ENCODE data around the gene PHLDA2. TPM values are rescaled to one million over a fixed set of nuclear protein-coding genes. Genes with fewer than 3 reads are reported as not detected.

The PHLDA2 gene
- total and polyA plus RNA-seq, 8 donors = 3.1 to 34.2 (median 25.5) TPM; not detected in 3

GRCh38 chr11:2934611-2935239 is 5.5 kb upstream of the PHLDA2 start:
- H3K36me3 ChIP-seq = no peaks in the 10 kb centered on the region
- no peak overlapping the region for H3K4me3 ChIP-seq
- peaks cover 0 to 17% (median 0%) of the 10 kb centered on the region in 3 donors for H3K27me3 ChIP-seq
- WGBS, 5 donors = 72 to 90% (median 85%) methylated on average over 14 of the region's 14 CpGs
- peaks cover 0 to 18% (median 10%) of the 10 kb centered on the region in 4 donors for H3K9me3 ChIP-seq
- TF ChIP-seq, protein P1, sequence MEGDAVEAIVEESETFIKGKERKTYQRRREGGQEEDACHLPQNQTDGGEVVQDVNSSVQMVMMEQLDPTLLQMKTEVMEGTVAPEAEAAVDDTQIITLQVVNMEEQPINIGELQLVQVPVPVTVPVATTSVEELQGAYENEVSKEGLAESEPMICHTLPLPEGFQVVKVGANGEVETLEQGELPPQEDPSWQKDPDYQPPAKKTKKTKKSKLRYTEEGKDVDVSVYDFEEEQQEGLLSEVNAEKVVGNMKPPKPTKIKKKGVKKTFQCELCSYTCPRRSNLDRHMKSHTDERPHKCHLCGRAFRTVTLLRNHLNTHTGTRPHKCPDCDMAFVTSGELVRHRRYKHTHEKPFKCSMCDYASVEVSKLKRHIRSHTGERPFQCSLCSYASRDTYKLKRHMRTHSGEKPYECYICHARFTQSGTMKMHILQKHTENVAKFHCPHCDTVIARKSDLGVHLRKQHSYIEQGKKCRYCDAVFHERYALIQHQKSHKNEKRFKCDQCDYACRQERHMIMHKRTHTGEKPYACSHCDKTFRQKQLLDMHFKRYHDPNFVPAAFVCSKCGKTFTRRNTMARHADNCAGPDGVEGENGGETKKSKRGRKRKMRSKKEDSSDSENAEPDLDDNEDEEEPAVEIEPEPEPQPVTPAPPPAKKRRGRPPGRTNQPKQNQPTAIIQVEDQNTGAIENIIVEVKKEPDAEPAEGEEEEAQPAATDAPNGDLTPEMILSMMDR (IDR thresholded peaks at IDR 0.05) = no peak
- TF ChIP-seq POLR2AphosphoS5 (IDR thresholded peaks at IDR 0.05) = no peak
- no peak for TF ChIP-seq POLR2A (IDR thresholded peaks at IDR 0.05)
- no peak for TF ChIP-seq EP300 (IDR thresholded peaks at IDR 0.05)
- peaks cover 19 to 32% (median 22%) of the 10 kb centered on the region in 4 donors for H3K4me1 ChIP-seq
- intact Hi-C loops (cut with DNase I; ENCODE audit: low total_unique reads) = no loop called here
- H3K27ac ChIP-seq = no peak overlapping the region
- no peak for DNase-seq

- 90 to 95% (median 94%) methylated on average over 7 of the region's 7 CpGs for WGBS, 5 donors
- H3K4me1 ChIP-seq = peaks cover 26 to 37% (median 28%) of the 10 kb centered on the region in 4 donors
- intact Hi-C loops (cut with DNase I; ENCODE audit: low total_unique reads) = no loop called here
Measured at GRCh38 chr11:2934021-2934550, 4.9 kb upstream of the PHLDA2 start.

DNA sequence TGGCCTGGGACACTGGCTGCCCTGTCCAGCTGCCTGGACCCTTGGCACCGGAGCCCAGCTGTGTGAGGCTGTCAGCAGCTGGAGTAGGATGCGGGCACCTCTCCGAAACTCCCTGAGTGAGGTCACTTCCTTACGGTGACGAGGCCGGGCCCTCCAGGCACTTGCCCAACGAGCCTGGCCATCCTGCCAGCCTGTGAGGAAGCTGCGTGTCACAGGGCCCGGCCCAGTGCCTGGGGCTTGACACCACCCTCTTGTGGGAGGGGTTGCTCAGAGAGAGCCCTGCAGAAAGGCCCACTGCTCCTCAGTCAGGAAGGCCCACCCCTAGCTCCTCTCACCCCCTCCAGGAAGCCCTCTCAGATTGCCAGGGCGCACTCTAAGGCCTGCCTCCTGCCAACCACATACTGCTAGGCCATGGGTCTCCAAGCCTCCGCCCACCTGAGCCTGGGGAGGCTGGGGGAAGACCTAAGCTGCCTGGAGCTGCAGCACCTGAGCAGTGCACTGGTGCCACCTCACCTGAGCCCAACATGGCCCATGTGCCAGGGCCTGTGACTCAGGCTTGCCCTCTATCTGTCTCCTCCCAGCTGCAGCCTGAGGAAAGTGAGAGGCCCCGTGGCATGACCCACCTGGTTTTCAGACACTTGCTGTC is 4.3 kb upstream of the PHLDA2 start:
- H3K27me3 ChIP-seq = peaks cover 0 to 29% (median 11%) of the 10 kb centered on the region in 3 donors
- H3K4me1 ChIP-seq = peaks cover 32 to 43% (median 34%) of the 10 kb centered on the region in 4 donors
- peak; percentile 72 to 84 for DNase-seq
- H3K27ac ChIP-seq = peak overlapping the region in 4 of 5 donors; percentile 0 to 78 (median 68)
- TF ChIP-seq, protein P1 (IDR thresholded peaks at IDR 0.05) = no peak
- peak in 2 of 3 donors; percentile 44 to 74 for TF ChIP-seq POLR2AphosphoS5 (IDR thresholded peaks at IDR 0.05)
- 31 to 88% (median 40%) methylated on average over 3 to 12 of the region's 12 CpGs for WGBS, 5 donors
- H3K9me3 ChIP-seq = peaks cover 0 to 11% (median 8%) of the 10 kb centered on the region in 4 donors
- intact Hi-C loops (cut with DNase I; ENCODE audit: low total_unique reads) = no loop called here
- no peak overlapping the region for H3K4me3 ChIP-seq
- no peaks in the 10 kb centered on the region for H3K36me3 ChIP-seq

More at GRCh38 chr11:2934021-2934550, 4.9 kb upstream of the PHLDA2 start:
- Histone ChIP-seq H3K9me3 (peaks cover 0 to 17% (median 10%) of the 10 kb centered on the region in 4 donors), H3K4me3 (no peak overlapping the region), H3K27me3 (peaks cover 0 to 23% (median 5%) of the 10 kb centered on the region in 3 donors), H3K36me3 (no peaks in the 10 kb centered on the region), H3K27ac (peak overlapping the region in 3 of 5 donors; percentile 0 to 78 (median 67))
- no peak for DNase-seq
- TF ChIP-seq POLR2A (IDR thresholded peaks at IDR 0.05) (no peak), EP300 (IDR thresholded peaks at IDR 0.05) (no peak), POLR2AphosphoS5 (IDR thresholded peaks at IDR 0.05) (no peak)
- TF ChIP-seq, protein P1 (IDR thresholded peaks at IDR 0.05) = no peak

DNA sequence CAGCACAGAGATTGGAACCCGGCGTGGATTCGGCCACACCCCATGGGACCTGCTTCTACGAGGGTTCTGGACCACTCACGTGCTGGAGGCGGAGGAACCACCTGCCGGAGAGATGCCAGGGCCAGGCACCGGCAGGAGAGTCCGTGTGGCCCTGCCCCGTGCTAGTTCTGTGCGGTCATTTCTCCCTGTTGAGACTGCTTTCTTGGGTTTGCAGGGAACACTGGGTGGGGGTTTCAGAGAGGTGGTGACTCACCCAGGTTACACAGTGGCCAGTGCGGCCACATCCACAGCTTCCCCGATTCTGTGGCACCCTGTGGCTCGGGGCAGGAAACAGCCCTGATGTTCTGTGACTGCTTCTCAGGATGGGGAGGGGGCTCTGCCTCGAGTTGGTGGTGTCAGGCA is 3.6 kb upstream of the PHLDA2 start:
- peaks cover 38 to 50% (median 41%) of the 10 kb centered on the region in 4 donors for H3K4me1 ChIP-seq
- H3K9me3 ChIP-seq = peaks cover 0 to 6% (median 5%) of the 10 kb centered on the region in 4 donors
- H3K4me3 ChIP-seq = no peak overlapping the region
- 33 to 52% (median 42%) methylated on average over 11 to 15 of the region's 15 CpGs for WGBS, 5 donors
- H3K36me3 ChIP-seq = no peaks in the 10 kb centered on the region
- intact Hi-C loops (cut with DNase I; ENCODE audit: low total_unique reads) = no loop called here
- TF ChIP-seq POLR2A (IDR thresholded peaks at IDR 0.05) (no peak), POLR2AphosphoS5 (IDR thresholded peaks at IDR 0.05) (no peak), EP300 (IDR thresholded peaks at IDR 0.05) (no peak)
- TF ChIP-seq, protein P1 (IDR thresholded peaks at IDR 0.05) = no peak
- H3K27me3 ChIP-seq = peaks cover 0 to 36% (median 12%) of the 10 kb centered on the region in 3 donors
- no peak for DNase-seq
- H3K27ac ChIP-seq = peak overlapping the region in 4 of 5 donors; percentile 0 to 78 (median 68)
